PC-3 (cell line): Measurements from ENCODE around the gene ACTL9. TPM values are rescaled to one million over a fixed set of nuclear protein-coding genes. Genes with fewer than 3 reads are reported as not detected.

Source experiments
- ATAC-seq: fragments of 200-7000 bp; cut with Tn5 transposase; 2 replicates; pipeline ENCODE4 v1.9.1; 2020; ENCODE audit warnings: mild to moderate bottlenecking, moderate library complexity
- BruUV-seq: library from RNA; stranded (reverse); fragments of 400-500 nt; replicated peaks from 2 replicates; lab custom pipeline; 2021; lab: Mats Ljungman, UMichigan
- CTCF ChIA-PET: fragments of 300-600 bp; sonication (Branson Sonifier 250); formaldehyde crosslinking; loops from one replicate; lab custom pipeline; 2022; ENCODE audit warnings: antibody characterized with exemption; lab: Charles Lee
- POLR2A ChIA-PET: fragments of 300-600 bp; sonication (Branson Sonifier 250); formaldehyde crosslinking; loops from one replicate; lab custom pipeline; 2022; ENCODE audit warnings: antibody characterized with exemption; ENCODE audit not compliant: unreplicated experiment; lab: Charles Lee
- DNase-seq: peaks from one replicate; pipeline ENCODE4 v3.0.0-alpha.2; 2015
- H2AFZ ChIP-seq: fragments of 300-600 bp; sonication (generic); 2 replicates; pipeline ENCODE4 v1.6.0; 2016; ENCODE audit warnings: antibody characterized with exemption, low read length
- H3F3A ChIP-seq: fragments of 300-600 bp; sonication (generic); one replicate; pipeline ENCODE4 v1.6.0; 2017; ENCODE audit warnings: antibody characterized with exemption, low read length, control low read depth, mild to moderate bottlenecking; ENCODE audit not compliant: unreplicated experiment
- H3K27ac ChIP-seq: fragments of 300-600 bp; sonication (generic); 2 replicates; pipeline ENCODE4 v1.5.1; 2016; ENCODE audit warnings: mild to moderate bottlenecking, low read length
- H3K27me3 ChIP-seq: fragments of 300-600 bp; sonication (generic); 2 replicates; pipeline ENCODE4 v1.6.1; 2016; ENCODE audit warnings: low read length, mixed read lengths
- H3K36me3 ChIP-seq: fragments of 300-600 bp; sonication (generic); 2 replicates; pipeline ENCODE4 v1.6.1; 2016; ENCODE audit warnings: low read depth, mixed run types, low read length, mixed read lengths
- H3K4me1 ChIP-seq: fragments of 300-600 bp; sonication (generic); 2 replicates; pipeline ENCODE4 v1.5.1; 2016; ENCODE audit warnings: low read length; ENCODE audit not compliant: insufficient read depth
- H3K4me2 ChIP-seq: fragments of 300-600 bp; sonication (generic); 2 replicates; pipeline ENCODE4 v1.6.0; 2016; ENCODE audit warnings: low read length
- H3K4me3 ChIP-seq: fragments of 300-600 bp; sonication (generic); 2 replicates; pipeline ENCODE4 v1.5.1; 2016; ENCODE audit warnings: mild to moderate bottlenecking, low read length, mixed read lengths
- H3K79me2 ChIP-seq: fragments of 300-600 bp; sonication (generic); 2 replicates; pipeline ENCODE4 v1.6.1; 2017; ENCODE audit warnings: low read length, mixed read lengths
- H3K9ac ChIP-seq: fragments of 300-600 bp; sonication (generic); 2 replicates; pipeline ENCODE4 v1.6.0; 2016; ENCODE audit warnings: mild to moderate bottlenecking, low read length
- H3K9me2 ChIP-seq: fragments of 300-600 bp; sonication (generic); replicated peaks from 2 replicates; pipeline ENCODE4 v1.6.1; 2016; ENCODE audit warnings: mixed run types, low read length, mixed read lengths
- H3K9me3 ChIP-seq: fragments of 300-600 bp; sonication (generic); 2 replicates; pipeline ENCODE4 v1.6.1; 2016; ENCODE audit warnings: low read length, mixed read lengths
- H4K20me1 ChIP-seq: fragments of 300-600 bp; sonication (generic); 2 replicates; pipeline ENCODE4 v1.6.1; 2016; ENCODE audit warnings: low read length, mixed read lengths
- EZH2 ChIP-seq: fragments of 300-600 bp; sonication (generic); IDR thresholded peaks from one replicate; pipeline ENCODE4 v1.6.1; 2017; ENCODE audit warnings: antibody characterized with exemption, mild to moderate bottlenecking, low read length; ENCODE audit not compliant: unreplicated experiment
- EZH2phosphoT487 ChIP-seq: fragments of 300-600 bp; sonication (generic); IDR thresholded peaks from 2 replicates; pipeline ENCODE4 v1.6.1; 2018; ENCODE audit warnings: mild to moderate bottlenecking, antibody characterized with exemption, low read length, borderline replicate concordance
- intact Hi-C: fragments of 100-400 bp; cut with micrococcal nuclease; formaldehyde crosslinking; loops from 2 replicates; pipeline ENCODE4 v1.9.0; 2023
- total RNA-seq: library from RNA; depleted of rRNA; stranded (reverse); fragments of >200 nt; gene quantifications from 2 replicates; pipeline ENCODE4 v1.2.3, GENCODE V29; 2014
- TF ChIP-seq, protein P1 (sequence below): fragments of 300-600 bp; sonication (generic); conservative IDR thresholded peaks from 2 replicates; pipeline ENCODE4 v1.5.1; 2017; ENCODE audit warnings: antibody characterized with exemption, low read depth, mild to moderate bottlenecking, low read length

The ACTL9 gene
- total RNA-seq, 1 experiment from 2014 or later = not detected

- H3K27ac ChIP-seq = no peak overlapping the region
- H3F3A ChIP-seq = no peaks in the 10 kb centered on the region
- H3K79me2 ChIP-seq = no peaks in the 10 kb centered on the region
- no peaks in the 10 kb centered on the region for H3K36me3 ChIP-seq
- H3K27me3 ChIP-seq = peaks cover 13% of the 10 kb centered on the region
- no TSS peak for BruUV-seq
- no peaks in the 10 kb centered on the region for H4K20me1 ChIP-seq
- H3K4me2 ChIP-seq = no peak overlapping the region
- H3K9me3 ChIP-seq = no peaks in the 10 kb centered on the region
- no peak overlapping the region for H2AFZ ChIP-seq
- ChIA-PET CTCF (no interaction called here), POLR2A (no interaction called here)
- TF ChIP-seq EZH2 (no peak), EZH2phosphoT487 (no peak)
- TF ChIP-seq, protein P1, sequence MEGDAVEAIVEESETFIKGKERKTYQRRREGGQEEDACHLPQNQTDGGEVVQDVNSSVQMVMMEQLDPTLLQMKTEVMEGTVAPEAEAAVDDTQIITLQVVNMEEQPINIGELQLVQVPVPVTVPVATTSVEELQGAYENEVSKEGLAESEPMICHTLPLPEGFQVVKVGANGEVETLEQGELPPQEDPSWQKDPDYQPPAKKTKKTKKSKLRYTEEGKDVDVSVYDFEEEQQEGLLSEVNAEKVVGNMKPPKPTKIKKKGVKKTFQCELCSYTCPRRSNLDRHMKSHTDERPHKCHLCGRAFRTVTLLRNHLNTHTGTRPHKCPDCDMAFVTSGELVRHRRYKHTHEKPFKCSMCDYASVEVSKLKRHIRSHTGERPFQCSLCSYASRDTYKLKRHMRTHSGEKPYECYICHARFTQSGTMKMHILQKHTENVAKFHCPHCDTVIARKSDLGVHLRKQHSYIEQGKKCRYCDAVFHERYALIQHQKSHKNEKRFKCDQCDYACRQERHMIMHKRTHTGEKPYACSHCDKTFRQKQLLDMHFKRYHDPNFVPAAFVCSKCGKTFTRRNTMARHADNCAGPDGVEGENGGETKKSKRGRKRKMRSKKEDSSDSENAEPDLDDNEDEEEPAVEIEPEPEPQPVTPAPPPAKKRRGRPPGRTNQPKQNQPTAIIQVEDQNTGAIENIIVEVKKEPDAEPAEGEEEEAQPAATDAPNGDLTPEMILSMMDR = no peak
- ATAC-seq (no peak), DNase-seq (no peak)
- no peak overlapping the region for H3K4me3 ChIP-seq
- H3K9ac ChIP-seq = no peak overlapping the region
- no peaks in the 10 kb centered on the region for H3K9me2 ChIP-seq
- intact Hi-C loops = loop anchor here (2.0 kb wide), 1 partner anchor 41 kb away; no protein-coding TSS in a partner anchor
- no peaks in the 10 kb centered on the region for H3K4me1 ChIP-seq
Measured at GRCh38 chr19:8695911-8696310, 2.7 kb downstream of the ACTL9 start.

DNA sequence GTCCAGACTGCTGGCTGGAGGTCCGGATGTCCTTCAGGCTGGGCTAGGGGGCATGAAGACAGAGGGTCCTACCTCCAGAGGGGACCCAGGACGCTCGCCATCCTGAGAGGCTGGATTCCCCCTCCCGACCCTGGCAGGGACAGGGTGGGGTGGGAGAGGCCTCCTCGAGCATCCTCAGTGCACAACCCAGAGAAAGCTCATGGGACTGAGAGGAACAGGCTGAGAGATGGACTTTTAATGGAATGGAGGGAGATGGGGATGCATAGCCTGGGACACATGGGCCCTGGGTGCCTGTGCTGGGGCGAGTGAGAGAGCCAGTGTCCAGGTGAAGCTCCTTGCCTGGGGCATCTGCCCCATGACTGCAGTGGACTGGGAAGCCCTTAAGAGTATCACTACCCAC lies 3.1 kb downstream of the ACTL9 start:
- H3K9ac ChIP-seq = no peak overlapping the region
- H3K27ac ChIP-seq = no peak overlapping the region
- no peaks in the 10 kb centered on the region for H3K9me2 ChIP-seq
- DNase-seq = no peak
- CTCF ChIA-PET = no interaction called here
- H2AFZ ChIP-seq = no peak overlapping the region
- TF ChIP-seq EZH2 (no peak), EZH2phosphoT487 (no peak)
- TF ChIP-seq, protein P1 = no peak
- no TSS peak for BruUV-seq
- POLR2A ChIA-PET = no interaction called here
- intact Hi-C loops = loop anchor here (2.0 kb wide), 1 partner anchor 41 kb away; no protein-coding TSS in a partner anchor
- H3K4me2 ChIP-seq = no peak overlapping the region
- H3K4me1 ChIP-seq = no peaks in the 10 kb centered on the region
- H3K27me3 ChIP-seq = peaks cover 17% of the 10 kb centered on the region
- no peaks in the 10 kb centered on the region for H3K36me3 ChIP-seq
- H3K79me2 ChIP-seq = no peaks in the 10 kb centered on the region
- no peak overlapping the region for H3K4me3 ChIP-seq
- ATAC-seq = no peak
- H4K20me1 ChIP-seq = no peaks in the 10 kb centered on the region
- H3F3A ChIP-seq = no peaks in the 10 kb centered on the region
- H3K9me3 ChIP-seq = no peaks in the 10 kb centered on the region

- intact Hi-C loops = no loop called here
- Histone ChIP-seq H4K20me1 (no peaks in the 10 kb centered on the region), H3K4me2 (no peak overlapping the region), H3K9me2 (no peaks in the 10 kb centered on the region), H3K36me3 (no peaks in the 10 kb centered on the region), H3K4me3 (no peak overlapping the region), H3K9ac (no peak overlapping the region), H2AFZ (no peak overlapping the region), H3K4me1 (no peaks in the 10 kb centered on the region), H3K27me3 (peaks cover 32% of the 10 kb centered on the region), H3K79me2 (no peaks in the 10 kb centered on the region), H3K27ac (no peak overlapping the region), H3K9me3 (no peaks in the 10 kb centered on the region), H3F3A (no peaks in the 10 kb centered on the region)
- no peak for TF ChIP-seq EZH2
- TF ChIP-seq, protein P1 = no peak
- no peak for TF ChIP-seq EZH2phosphoT487
- no peak for ATAC-seq
- no peak for DNase-seq
- no TSS peak for BruUV-seq
- CTCF ChIA-PET = no interaction called here
- POLR2A ChIA-PET = interaction anchor here (0.6 kb wide), 1 partner anchor 177 kb away, joined by 6 read pairs; the partner anchor contains the start of gene ZNF414
Measured at GRCh38 chr19:8690753-8691539, 7.6 kb downstream of the ACTL9 start.
